ENCODE measurements around the gene BMERB1.
"Not testable (repeated sequence)": the region's sequence is repeated elsewhere in the genome, so short reads cannot be mapped to it uniquely, and the experiment has no call there.

BMERB1 gene

GRCh38 chr16:15521758-15522509, 87.5 kb downstream of the BMERB1 start:
- DNase-seq, result peak in 7 of 51 donors; percentile 4 to 30 (median 8)

- peak in 39 of 51 donors; percentile 5 to 70 (median 37) for DNase-seq
These were observed 88.7 kb downstream of the BMERB1 start for GRCh38 chr16:15523092-15523541.

GRCh38 chr16:15523939-15524338, 89.6 kb downstream of the BMERB1 start:
- DNase-seq, result no peak

GRCh38 chr16:15524966-15525365, 90.6 kb downstream of the BMERB1 start:
- no peak for DNase-seq

GRCh38 chr16:15526097-15526496, 91.7 kb downstream of the BMERB1 start:
- no peak for DNase-seq

GRCh38 chr16:15526731-15527130, 92.3 kb downstream of the BMERB1 start:
- no peak for DNase-seq

- DNase-seq, result peak in 9 of 51 donors; percentile 3 to 62 (median 14)
These were observed 95.3 kb downstream of the BMERB1 start for GRCh38 chr16:15529673-15530072.

- no peak for DNase-seq
These were observed 95.7 kb downstream of the BMERB1 start for GRCh38 chr16:15530085-15530484.

- no peak for DNase-seq
These were observed 98.4 kb downstream of the BMERB1 start for GRCh38 chr16:15532825-15533224.

GRCh38 chr16:15533386-15533785, 99.0 kb downstream of the BMERB1 start:
- DNase-seq, result no peak

- DNase-seq, result no peak
These were observed 101.4 kb downstream of the BMERB1 start for GRCh38 chr16:15535772-15536171.

- DNase-seq, result no peak
These were observed 102.5 kb downstream of the BMERB1 start for GRCh38 chr16:15536843-15537242.

GRCh38 chr16:15538507-15538906, 104.1 kb downstream of the BMERB1 start:
- DNase-seq, result no peak

GRCh38 chr16:15539197-15539596, 104.8 kb downstream of the BMERB1 start:
- DNase-seq, result no peak

- no peak for DNase-seq
These were observed 107.9 kb downstream of the BMERB1 start for GRCh38 chr16:15542261-15542660.

- no peak for DNase-seq
These were observed 108.5 kb downstream of the BMERB1 start for GRCh38 chr16:15542734-15543347.

- no peak for DNase-seq
These were observed 110.0 kb downstream of the BMERB1 start for GRCh38 chr16:15544405-15544804.

- DNase-seq, result no peak
These were observed 111.2 kb downstream of the BMERB1 start for GRCh38 chr16:15545544-15545943.

GRCh38 chr16:15547072-15547767, 112.8 kb downstream of the BMERB1 start:
- not testable (repeated sequence) for DNase-seq

- DNase-seq, result no peak
These were observed 113.3 kb downstream of the BMERB1 start for GRCh38 chr16:15547768-15548096.

GRCh38 chr16:15548482-15548891, 114.1 kb downstream of the BMERB1 start:
- DNase-seq, result peak in 1 of 51 donors; percentile 21

GRCh38 chr16:15552507-15552906, 118.1 kb downstream of the BMERB1 start:
- no peak for DNase-seq
